Thyroid gland (tissue), 4 donors: Measurements from ENCODE around the gene SLC51B. TPM values are rescaled to one million over a fixed set of nuclear protein-coding genes. Genes with fewer than 3 reads are reported as not detected.

Experiments
- DNase-seq, 2 donors: peaks; one replicate each; pipeline ENCODE4 v3.0.0-alpha.2; 2019
- H3K27ac ChIP-seq, 3 donors: fragments of 200-600 bp; sonication (generic); 1 replicate in 2 of 3; 2 replicates in 1 of 3; pipeline ENCODE4 v1.5.1; 2016 to 2019; ENCODE audit warnings: mild to moderate bottlenecking in 1 of 3, moderate library complexity in 1 of 3
- H3K27me3 ChIP-seq: fragments of 200-600 bp; sonication (generic); one replicate; pipeline ENCODE4 v1.5.1; 2019
- H3K36me3 ChIP-seq, 2 donors: fragments of 200-600 bp; sonication (generic); one replicate each; pipeline ENCODE4 v1.5.1; 2016 to 2019
- H3K4me1 ChIP-seq, 2 donors: fragments of 200-600 bp; sonication (generic); one replicate each; pipeline ENCODE4 v1.5.1; 2017 to 2019
- H3K4me3 ChIP-seq, 3 donors: fragments of 200-600 bp; sonication (generic); replicated peaks in 1 of 3; 1 replicate in 2 of 3; 2 replicates in 1 of 3; pipeline ENCODE4 v1.5.1; 2016; ENCODE audit warnings: mild to moderate bottlenecking in 1 of 3
- H3K9me3 ChIP-seq: fragments of 200-600 bp; sonication (generic); one replicate; pipeline ENCODE4 v1.5.1; 2017
- POLR2A ChIP-seq, 2 donors: fragments of 450-650 bp; IDR thresholded peaks; one replicate each; pipeline ENCODE4 v1.6.1; 2017; ENCODE audit warnings: antibody characterized with exemption in 2 of 2, mild to moderate bottlenecking in 2 of 2, moderate library complexity in 1 of 2
- WGBS, 2 donors: methylation state at CpG; one replicate each; pipeline ENCODE4 v1.1.5; 2017; 5-methylcytosine and 5-hydroxymethylcytosine counted together
- intact Hi-C: fragments of 100-400 bp; cut with DNase I; formaldehyde crosslinking; loops from one replicate; pipeline ENCODE4 v1.15.1; 2023
- total RNA-seq, 4 donors: library from RNA; depleted of rRNA; stranded (reverse); fragments of >200 nt; gene quantifications; one replicate each; pipeline ENCODE4 v1.2.3, GENCODE V29; 2016
- TF ChIP-seq, protein P1 (sequence below), 6 experiments: fragments of 200-600 bp in 3 of 6; fragments of 450-650 bp in 3 of 6; sonication (generic) in 3 of 6; IDR thresholded peaks; one replicate each; pipeline ENCODE4 v1.5.1; 2016 to 2019; ENCODE audit warnings: antibody characterized with exemption in 6 of 6, mild to moderate bottlenecking in 2 of 6, inconsistent platforms in 1 of 6, moderate library complexity in 1 of 6

The SLC51B gene
- total RNA-seq, 4 donors from 2014 or later = not detected

DNA sequence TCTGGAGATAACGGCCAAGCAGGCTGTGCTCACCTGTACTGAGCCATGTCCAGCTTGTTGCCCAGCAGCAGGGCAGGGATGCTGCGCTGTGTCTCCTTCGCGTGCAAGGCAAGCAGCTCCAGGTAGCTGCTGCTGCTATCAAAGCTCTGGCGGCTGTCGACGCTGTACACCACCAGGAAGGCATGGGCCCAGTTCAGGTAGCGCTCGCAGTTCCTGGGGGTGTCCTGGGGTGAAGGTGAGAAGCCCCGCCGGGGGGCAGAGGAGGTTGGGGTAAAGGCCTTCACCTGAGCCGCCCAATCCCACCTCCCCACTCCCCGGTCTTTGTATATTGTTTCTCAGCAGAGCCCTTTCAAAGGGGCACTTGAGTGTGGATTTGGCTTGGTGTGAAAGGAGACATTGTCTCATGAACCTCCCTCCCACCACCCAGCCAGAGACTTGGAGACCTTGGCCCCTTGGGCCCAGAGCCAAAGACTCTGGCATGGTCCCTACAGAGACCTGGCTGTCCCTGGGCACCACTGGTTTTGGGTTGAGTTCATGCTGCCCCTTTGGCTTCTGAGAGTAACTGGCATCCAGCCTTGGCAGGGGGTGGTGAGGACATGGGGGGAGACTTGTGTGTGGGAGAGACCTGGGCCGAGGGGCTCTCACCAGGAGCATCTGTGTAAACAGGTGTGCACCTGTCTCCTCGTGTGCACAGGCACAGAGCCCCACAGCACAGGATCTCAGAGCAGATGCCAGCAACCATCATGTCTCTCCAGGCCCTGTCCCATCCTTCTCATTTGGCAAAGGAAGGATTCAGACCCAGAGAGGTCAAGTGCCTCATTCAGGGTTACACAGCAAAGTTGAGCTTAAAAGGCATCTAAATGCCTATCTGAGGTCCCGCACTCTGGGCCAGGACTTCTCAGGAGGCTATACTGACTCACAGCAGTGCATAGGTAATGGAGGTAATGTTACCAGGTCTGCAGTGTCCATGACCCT is 13.5 kb downstream of the SLC51B start:
- Histone ChIP-seq H3K9me3 (no peaks in the 10 kb centered on the region), H3K27ac (no peak overlapping the region), H3K36me3 (no peaks in the 10 kb centered on the region), H3K4me3 (no peak overlapping the region), H3K27me3 (no peaks in the 10 kb centered on the region), H3K4me1 (peaks cover 0 to 9% of the 10 kb centered on the region in 2 donors)
- intact Hi-C loops = no loop called here
- no peak for DNase-seq
- no peak for TF ChIP-seq POLR2A (IDR thresholded peaks at IDR 0.05)
- TF ChIP-seq, protein P1, sequence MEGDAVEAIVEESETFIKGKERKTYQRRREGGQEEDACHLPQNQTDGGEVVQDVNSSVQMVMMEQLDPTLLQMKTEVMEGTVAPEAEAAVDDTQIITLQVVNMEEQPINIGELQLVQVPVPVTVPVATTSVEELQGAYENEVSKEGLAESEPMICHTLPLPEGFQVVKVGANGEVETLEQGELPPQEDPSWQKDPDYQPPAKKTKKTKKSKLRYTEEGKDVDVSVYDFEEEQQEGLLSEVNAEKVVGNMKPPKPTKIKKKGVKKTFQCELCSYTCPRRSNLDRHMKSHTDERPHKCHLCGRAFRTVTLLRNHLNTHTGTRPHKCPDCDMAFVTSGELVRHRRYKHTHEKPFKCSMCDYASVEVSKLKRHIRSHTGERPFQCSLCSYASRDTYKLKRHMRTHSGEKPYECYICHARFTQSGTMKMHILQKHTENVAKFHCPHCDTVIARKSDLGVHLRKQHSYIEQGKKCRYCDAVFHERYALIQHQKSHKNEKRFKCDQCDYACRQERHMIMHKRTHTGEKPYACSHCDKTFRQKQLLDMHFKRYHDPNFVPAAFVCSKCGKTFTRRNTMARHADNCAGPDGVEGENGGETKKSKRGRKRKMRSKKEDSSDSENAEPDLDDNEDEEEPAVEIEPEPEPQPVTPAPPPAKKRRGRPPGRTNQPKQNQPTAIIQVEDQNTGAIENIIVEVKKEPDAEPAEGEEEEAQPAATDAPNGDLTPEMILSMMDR (IDR thresholded peaks at IDR 0.05) = no peak
- 86 to 94% methylated on average over 9 to 15 of the region's 16 CpGs for WGBS, 2 donors

- Histone ChIP-seq H3K27me3 (no peaks in the 10 kb centered on the region), H3K4me3 (no peak overlapping the region), H3K4me1 (peaks cover 0 to 9% of the 10 kb centered on the region in 2 donors), H3K27ac (no peak overlapping the region), H3K9me3 (no peaks in the 10 kb centered on the region), H3K36me3 (no peaks in the 10 kb centered on the region)
- no peak for DNase-seq
- intact Hi-C loops = no loop called here
- 71 to 86% methylated on average over 1 to 3 of the region's 3 CpGs for WGBS, 2 donors
- TF ChIP-seq, protein P1 (IDR thresholded peaks at IDR 0.05) = no peak
- TF ChIP-seq POLR2A (IDR thresholded peaks at IDR 0.05) = no peak
These were observed 14.2 kb downstream of the SLC51B start for GRCh38 chr15:65059369-65059750.

DNA sequence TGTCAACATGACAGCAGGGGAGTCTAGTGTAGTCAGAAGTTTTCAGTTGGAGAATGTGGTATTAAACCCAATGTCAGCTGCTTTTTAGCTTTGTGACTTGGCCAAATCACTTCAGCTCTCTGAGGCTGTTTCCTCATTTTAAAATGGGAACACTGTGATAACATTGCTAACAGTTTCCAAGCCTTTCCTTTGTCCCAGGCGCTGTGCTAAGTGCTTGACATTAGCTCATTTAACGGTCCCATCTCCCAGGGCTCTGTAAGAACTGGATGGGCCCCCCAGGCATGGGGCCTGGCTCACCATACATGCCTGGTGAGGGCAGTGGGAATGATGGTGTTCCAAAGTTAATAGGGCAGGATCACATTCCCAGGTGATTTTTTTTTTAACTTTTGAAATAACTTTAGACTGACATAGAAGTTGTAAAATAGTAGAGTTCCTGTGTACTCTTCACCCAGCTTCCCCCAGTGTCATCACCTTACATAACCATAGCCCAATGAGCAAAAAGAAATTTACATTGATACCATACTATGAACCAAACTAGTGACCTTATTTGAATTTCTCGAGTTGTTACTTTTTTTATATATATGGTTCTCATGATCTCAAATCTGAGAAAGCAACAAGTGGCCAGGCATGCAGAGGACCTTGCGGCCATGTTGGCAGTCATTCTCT is 14.9 kb downstream of the SLC51B start:
- Histone ChIP-seq H3K27me3 (no peaks in the 10 kb centered on the region), H3K36me3 (no peaks in the 10 kb centered on the region), H3K4me1 (peaks cover 0 to 4% of the 10 kb centered on the region in 2 donors), H3K4me3 (no peak overlapping the region), H3K27ac (no peak overlapping the region), H3K9me3 (no peaks in the 10 kb centered on the region)
- no peak for DNase-seq
- 81 to 85% methylated on average over 4 of the region's 4 CpGs for WGBS, 2 donors
- intact Hi-C loops = no loop called here
- TF ChIP-seq, protein P1 (IDR thresholded peaks at IDR 0.05) = no peak
- no peak for TF ChIP-seq POLR2A (IDR thresholded peaks at IDR 0.05)

DNA sequence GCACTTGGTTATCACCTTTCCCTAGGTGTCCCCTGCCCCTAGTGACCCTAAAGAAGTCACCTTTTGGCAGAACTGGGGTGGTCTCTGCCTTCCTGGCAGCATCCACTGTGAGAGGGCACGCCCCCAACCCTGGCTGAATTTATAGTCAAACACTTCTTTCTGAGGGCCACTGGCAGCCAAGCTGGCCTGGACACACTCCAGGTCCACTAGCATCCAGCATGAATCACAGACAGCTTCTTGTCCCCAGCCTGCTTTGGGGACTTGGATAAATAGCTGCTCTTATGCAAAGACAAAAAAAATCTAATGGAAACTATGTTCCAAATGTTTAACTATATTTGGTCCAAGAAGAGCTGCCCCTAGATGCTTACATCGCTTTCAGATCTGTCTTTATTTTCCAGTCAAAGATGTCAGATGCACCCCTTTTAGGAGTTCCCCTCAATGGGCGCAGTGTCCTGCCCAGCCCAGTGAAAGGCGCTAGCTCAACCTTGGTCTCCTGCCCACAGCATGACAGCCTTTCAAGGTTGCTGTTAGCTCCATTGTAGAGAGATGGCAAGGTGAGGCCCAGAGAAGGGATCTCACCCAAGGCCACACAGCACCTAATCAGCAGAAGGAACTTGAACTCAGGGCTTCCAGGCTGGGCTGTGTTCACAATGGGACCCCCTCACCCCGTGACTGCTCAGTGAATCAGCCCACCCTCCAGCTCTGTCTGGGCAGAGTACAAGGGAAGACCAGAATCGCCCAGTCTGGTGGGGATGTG is 15.6 kb downstream of the SLC51B start:
- intact Hi-C loops = no loop called here
- H3K9me3 ChIP-seq = no peaks in the 10 kb centered on the region
- no peak for DNase-seq
- TF ChIP-seq, protein P1 (IDR thresholded peaks at IDR 0.05) = no peak
- no peak for TF ChIP-seq POLR2A (IDR thresholded peaks at IDR 0.05)
- peaks cover 0 to 4% of the 10 kb centered on the region in 2 donors for H3K4me1 ChIP-seq
- WGBS, 2 donors = 86 to 89% methylated on average over 4 to 6 of the region's 6 CpGs
- peak overlapping the region in 1 of 3 donors; percentile 24 for H3K27ac ChIP-seq
- H3K36me3 ChIP-seq = no peaks in the 10 kb centered on the region
- H3K27me3 ChIP-seq = no peaks in the 10 kb centered on the region
- no peak overlapping the region for H3K4me3 ChIP-seq
